Large intestine (tissue), 3 donors: ENCODE results near the gene NR0B1. TPM values are rescaled to one million over a fixed set of nuclear protein-coding genes. Genes with fewer than 3 reads are reported as not detected.

ENCODE experiments used
- DNase-seq, 2 donors: peaks; one replicate each; pipeline versions ENCODE4 v3.0.0 to v3.0.0-alpha.2; 2013
- H3K27ac ChIP-seq: one replicate; pipeline ENCODE4 v1.5.1; 2013; ENCODE audit warnings: low read length
- H3K27me3 ChIP-seq: 2 replicates; pipeline ENCODE4 v1.6.1; 2013; ENCODE audit warnings: low read length; ENCODE audit not compliant: control insufficient read depth, insufficient read depth
- H3K36me3 ChIP-seq: 2 replicates; pipeline ENCODE4 v1.6.1; 2013; ENCODE audit warnings: low read length; ENCODE audit not compliant: control insufficient read depth, insufficient read depth
- H3K4me1 ChIP-seq: one replicate; pipeline ENCODE4 v1.6.1; 2013; ENCODE audit warnings: low read length; ENCODE audit not compliant: control insufficient read depth, insufficient read depth
- H3K4me3 ChIP-seq: one replicate; pipeline ENCODE4 v1.5.1; 2013; ENCODE audit warnings: low read length
- H3K9me3 ChIP-seq: one replicate; pipeline ENCODE4 v1.6.1; 2013; ENCODE audit warnings: mild to moderate bottlenecking, low read depth, low read length, moderate library complexity; ENCODE audit not compliant: control insufficient read depth
- WGBS: methylation state at CpG from one replicate; pipeline ENCODE4 v1.1.5; 2013; ENCODE audit warnings: low lambda C conversion rate; ENCODE audit not compliant: insufficient coverage; 5-methylcytosine and 5-hydroxymethylcytosine counted together
- polyA plus RNA-seq: library from polyadenylated mRNA; unstranded; fragments of 120-200 nt; gene quantifications from one replicate; pipeline ENCODE4 v1.2.1, GENCODE V29; 2013

The NR0B1 gene
- polyA plus RNA-seq, 1 donor: 0.21 TPM

- WGBS: no CpG with 5 or more reads among the region's 1 CpG
Observed at GRCh38 chrX:30307466-30307865, 1.7 kb downstream of the NR0B1 start.

GRCh38 chrX:30304866-30305265 is 4.3 kb downstream of the NR0B1 start:
- WGBS: no CpG with 5 or more reads among the region's 6 CpGs
- peaks cover 22% of the 10 kb centered on the region for H3K27me3 ChIP-seq
- DNase-seq: no peak
- H3K4me1 ChIP-seq: no peaks in the 10 kb centered on the region
- no peaks in the 10 kb centered on the region for H3K36me3 ChIP-seq
- no peaks in the 10 kb centered on the region for H3K9me3 ChIP-seq
- H3K27ac ChIP-seq: no peak overlapping the region
- H3K4me3 ChIP-seq: no peak overlapping the region

More at GRCh38 chrX:30307466-30307865, 1.7 kb downstream of the NR0B1 start:
- Histone ChIP-seq H3K27ac (no peak overlapping the region), H3K27me3 (peaks cover 23% of the 10 kb centered on the region), H3K4me1 (no peaks in the 10 kb centered on the region), H3K36me3 (no peaks in the 10 kb centered on the region), H3K9me3 (no peaks in the 10 kb centered on the region), H3K4me3 (no peak overlapping the region)
- no peak for DNase-seq

GRCh38 chrX:30302956-30303355 is 6.2 kb downstream of the NR0B1 start:
- DNase-seq: no peak
- peaks cover 4% of the 10 kb centered on the region for H3K27me3 ChIP-seq
- WGBS: no CpG with 5 or more reads among the region's 6 CpGs
- H3K4me1 ChIP-seq: no peaks in the 10 kb centered on the region
- H3K4me3 ChIP-seq: no peak overlapping the region
- no peaks in the 10 kb centered on the region for H3K36me3 ChIP-seq
- no peak overlapping the region for H3K27ac ChIP-seq
- no peaks in the 10 kb centered on the region for H3K9me3 ChIP-seq

GRCh38 chrX:30301963-30302362 is 7.2 kb downstream of the NR0B1 start:
- Histone ChIP-seq H3K36me3 (no peaks in the 10 kb centered on the region), H3K4me1 (no peaks in the 10 kb centered on the region), H3K27me3 (peaks cover 2% of the 10 kb centered on the region), H3K9me3 (no peaks in the 10 kb centered on the region), H3K4me3 (no peak overlapping the region), H3K27ac (no peak overlapping the region)
- DNase-seq: peak in 1 of 2 donors; percentile 1
- no CpG with 5 or more reads among the region's 5 CpGs for WGBS

GRCh38 chrX:30301208-30301607 is 8.0 kb downstream of the NR0B1 start:
- H3K27me3 ChIP-seq: no peaks in the 10 kb centered on the region
- DNase-seq: no peak

GRCh38 chrX:30296408-30297254 is 12.6 kb downstream of the NR0B1 start:
- no CpG with 5 or more reads among the region's 5 CpGs for WGBS
- H3K4me3 ChIP-seq: no peak overlapping the region
- no peaks in the 10 kb centered on the region for H3K27me3 ChIP-seq
- H3K36me3 ChIP-seq: no peaks in the 10 kb centered on the region
- H3K27ac ChIP-seq: no peak overlapping the region
- DNase-seq: no peak
- no peaks in the 10 kb centered on the region for H3K9me3 ChIP-seq
- no peaks in the 10 kb centered on the region for H3K4me1 ChIP-seq

More at GRCh38 chrX:30301208-30301607, 8.0 kb downstream of the NR0B1 start:
- Histone ChIP-seq H3K4me3 (no peak overlapping the region), H3K27ac (no peak overlapping the region), H3K9me3 (no peaks in the 10 kb centered on the region), H3K4me1 (no peaks in the 10 kb centered on the region), H3K36me3 (no peaks in the 10 kb centered on the region)

- Histone ChIP-seq H3K27ac (no peak overlapping the region), H3K4me1 (no peaks in the 10 kb centered on the region), H3K36me3 (no peaks in the 10 kb centered on the region), H3K9me3 (no peaks in the 10 kb centered on the region), H3K27me3 (no peaks in the 10 kb centered on the region), H3K4me3 (no peak overlapping the region)
- WGBS: no CpG with 5 or more reads among the region's 3 CpGs
- DNase-seq: no peak
Observed at GRCh38 chrX:30283456-30284200, 25.6 kb downstream of the NR0B1 start.

- H3K27me3 ChIP-seq: no peaks in the 10 kb centered on the region
- DNase-seq: no peak
- no peaks in the 10 kb centered on the region for H3K9me3 ChIP-seq
- H3K4me3 ChIP-seq: no peak overlapping the region
- H3K27ac ChIP-seq: no peak overlapping the region
- H3K4me1 ChIP-seq: no peaks in the 10 kb centered on the region
- H3K36me3 ChIP-seq: no peaks in the 10 kb centered on the region
Observed at GRCh38 chrX:30282527-30282926, 26.7 kb downstream of the NR0B1 start.

GRCh38 chrX:30280428-30280827 is 28.8 kb downstream of the NR0B1 start:
- H3K4me1 ChIP-seq: no peaks in the 10 kb centered on the region
- H3K4me3 ChIP-seq: no peak overlapping the region
- H3K36me3 ChIP-seq: no peaks in the 10 kb centered on the region
- no CpG with 5 or more reads among the region's 1 CpG for WGBS
- no peak for DNase-seq
- no peaks in the 10 kb centered on the region for H3K27me3 ChIP-seq
- H3K27ac ChIP-seq: no peak overlapping the region
- no peaks in the 10 kb centered on the region for H3K9me3 ChIP-seq

GRCh38 chrX:30278365-30278764 is 30.8 kb downstream of the NR0B1 start:
- no CpG with 5 or more reads among the region's 1 CpG for WGBS
- no peak for DNase-seq
- Histone ChIP-seq H3K9me3 (no peaks in the 10 kb centered on the region), H3K27ac (no peak overlapping the region), H3K36me3 (no peaks in the 10 kb centered on the region), H3K4me1 (no peaks in the 10 kb centered on the region), H3K4me3 (no peak overlapping the region), H3K27me3 (no peaks in the 10 kb centered on the region)
